Hepatocyte (in vitro differentiated cells): ENCODE measurements around the gene LHFPL3. TPM values are rescaled to one million over a fixed set of nuclear protein-coding genes. Genes with fewer than 3 reads are reported as not detected.
"Not testable (repeated sequence)": the region's sequence is repeated elsewhere in the genome, so short reads cannot be mapped to it uniquely, and the experiment has no call there.

ENCODE experiments used
- DNase-seq: peaks from one replicate; pipeline ENCODE4 v3.0.0-alpha.2; 2016; ENCODE audit warnings: low spot score
- H2AFZ ChIP-seq: fragments of 200-600 bp; sonication (generic); 2 replicates; pipeline ENCODE4 v1.6.0; 2016; ENCODE audit warnings: antibody characterized with exemption, mild to moderate bottlenecking
- H3K27ac ChIP-seq: fragments of 200-600 bp; sonication (generic); 2 replicates; pipeline ENCODE4 v1.5.1; 2016; ENCODE audit warnings: mild to moderate bottlenecking
- H3K27me3 ChIP-seq: fragments of 200-600 bp; sonication (generic); 2 replicates; pipeline ENCODE4 v1.6.1; 2016
- H3K36me3 ChIP-seq: fragments of 200-600 bp; sonication (generic); replicated peaks from 2 replicates; pipeline ENCODE4 v1.5.1; 2016; ENCODE audit warnings: low read depth; ENCODE audit not compliant: insufficient read depth
- H3K4me1 ChIP-seq: fragments of 200-600 bp; sonication (generic); 2 replicates; pipeline ENCODE4 v1.5.1; 2016; ENCODE audit warnings: mild to moderate bottlenecking, moderate library complexity; ENCODE audit not compliant: insufficient read depth
- H3K4me2 ChIP-seq: fragments of 200-600 bp; sonication (generic); 2 replicates; pipeline ENCODE4 v1.6.0; 2016
- H3K4me3 ChIP-seq: fragments of 200-600 bp; sonication (generic); 2 replicates; pipeline ENCODE4 v1.5.1; 2016; ENCODE audit warnings: mild to moderate bottlenecking
- H3K79me2 ChIP-seq: fragments of 200-600 bp; sonication (generic); 2 replicates; pipeline ENCODE4 v1.6.0; 2017; ENCODE audit warnings: mild to moderate bottlenecking
- H3K9me2 ChIP-seq: fragments of 200-600 bp; sonication (generic); replicated peaks from 2 replicates; pipeline ENCODE4 v1.6.0; 2017; ENCODE audit warnings: mild to moderate bottlenecking; ENCODE audit not compliant: insufficient read depth
- H3K9me3 ChIP-seq: fragments of 200-600 bp; sonication (generic); 2 replicates; pipeline ENCODE4 v1.5.1; 2016; ENCODE audit warnings: low read depth, mild to moderate bottlenecking
- H4K20me1 ChIP-seq: fragments of 200-600 bp; sonication (generic); 2 replicates; pipeline ENCODE4 v1.6.0; 2016; ENCODE audit warnings: mild to moderate bottlenecking; ENCODE audit not compliant: insufficient read depth, poor library complexity, severe bottlenecking
- EZH2 ChIP-seq: fragments of 200-600 bp; sonication (generic); IDR thresholded peaks from 2 replicates; pipeline ENCODE4 v1.6.1; 2016; ENCODE audit warnings: antibody characterized with exemption, mild to moderate bottlenecking, borderline replicate concordance
- EZH2phosphoT487 ChIP-seq: fragments of 200-600 bp; sonication (generic); IDR thresholded peaks from one replicate; pipeline ENCODE4 v1.6.1; 2018; ENCODE audit warnings: antibody characterized with exemption, mild to moderate bottlenecking, low read depth, moderate library complexity; ENCODE audit not compliant: unreplicated experiment, severe bottlenecking
- WGBS: methylation state at CpG from one replicate; pipeline ENCODE4 v1.1.6; 2016; ENCODE audit warnings: low lambda C conversion rate; ENCODE audit errors: missing lambda C conversion rate; 5-methylcytosine and 5-hydroxymethylcytosine counted together
- polyA plus RNA-seq: library from polyadenylated mRNA; unstranded; fragments of >200 nt; fragmentation: Nextera tagmentation; extraction: Ambion mirVana; gene quantifications from 2 replicates; pipeline ENCODE4 v1.2.1, GENCODE V29; 2016
- total RNA-seq: library from RNA; depleted of rRNA; stranded (reverse); fragments of >200 nt; gene quantifications from 2 replicates; pipeline ENCODE4 v1.2.3, GENCODE V29; 2014
- TF ChIP-seq, protein P1 (sequence below): fragments of 200-600 bp; sonication (generic); IDR thresholded peaks from 2 replicates; pipeline ENCODE4 v1.5.1; 2016; ENCODE audit warnings: antibody characterized with exemption, mild to moderate bottlenecking; ENCODE audit not compliant: poor library complexity

Gene LHFPL3
- total and polyA plus RNA-seq, 2 experiments from 2014 or later, result not detected

GRCh38 chr7:104935276-104935675 is 606.9 kb downstream of the LHFPL3 start:
- no peak overlapping the region for H2AFZ ChIP-seq
- no peaks in the 10 kb centered on the region for H3K27me3 ChIP-seq
- H3K4me2 ChIP-seq, result no peak overlapping the region
- no peaks in the 10 kb centered on the region for H4K20me1 ChIP-seq
- no peaks in the 10 kb centered on the region for H3K9me3 ChIP-seq
- DNase-seq, result no peak
- H3K27ac ChIP-seq, result no peak overlapping the region
- H3K79me2 ChIP-seq, result no peaks in the 10 kb centered on the region
- TF ChIP-seq, protein P1, sequence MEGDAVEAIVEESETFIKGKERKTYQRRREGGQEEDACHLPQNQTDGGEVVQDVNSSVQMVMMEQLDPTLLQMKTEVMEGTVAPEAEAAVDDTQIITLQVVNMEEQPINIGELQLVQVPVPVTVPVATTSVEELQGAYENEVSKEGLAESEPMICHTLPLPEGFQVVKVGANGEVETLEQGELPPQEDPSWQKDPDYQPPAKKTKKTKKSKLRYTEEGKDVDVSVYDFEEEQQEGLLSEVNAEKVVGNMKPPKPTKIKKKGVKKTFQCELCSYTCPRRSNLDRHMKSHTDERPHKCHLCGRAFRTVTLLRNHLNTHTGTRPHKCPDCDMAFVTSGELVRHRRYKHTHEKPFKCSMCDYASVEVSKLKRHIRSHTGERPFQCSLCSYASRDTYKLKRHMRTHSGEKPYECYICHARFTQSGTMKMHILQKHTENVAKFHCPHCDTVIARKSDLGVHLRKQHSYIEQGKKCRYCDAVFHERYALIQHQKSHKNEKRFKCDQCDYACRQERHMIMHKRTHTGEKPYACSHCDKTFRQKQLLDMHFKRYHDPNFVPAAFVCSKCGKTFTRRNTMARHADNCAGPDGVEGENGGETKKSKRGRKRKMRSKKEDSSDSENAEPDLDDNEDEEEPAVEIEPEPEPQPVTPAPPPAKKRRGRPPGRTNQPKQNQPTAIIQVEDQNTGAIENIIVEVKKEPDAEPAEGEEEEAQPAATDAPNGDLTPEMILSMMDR, result no peak
- no peak for TF ChIP-seq EZH2
- TF ChIP-seq EZH2phosphoT487, result no peak
- H3K36me3 ChIP-seq, result no peaks in the 10 kb centered on the region
- H3K9me2 ChIP-seq, result no peaks in the 10 kb centered on the region
- H3K4me1 ChIP-seq, result no peaks in the 10 kb centered on the region
- H3K4me3 ChIP-seq, result no peak overlapping the region

DNA sequence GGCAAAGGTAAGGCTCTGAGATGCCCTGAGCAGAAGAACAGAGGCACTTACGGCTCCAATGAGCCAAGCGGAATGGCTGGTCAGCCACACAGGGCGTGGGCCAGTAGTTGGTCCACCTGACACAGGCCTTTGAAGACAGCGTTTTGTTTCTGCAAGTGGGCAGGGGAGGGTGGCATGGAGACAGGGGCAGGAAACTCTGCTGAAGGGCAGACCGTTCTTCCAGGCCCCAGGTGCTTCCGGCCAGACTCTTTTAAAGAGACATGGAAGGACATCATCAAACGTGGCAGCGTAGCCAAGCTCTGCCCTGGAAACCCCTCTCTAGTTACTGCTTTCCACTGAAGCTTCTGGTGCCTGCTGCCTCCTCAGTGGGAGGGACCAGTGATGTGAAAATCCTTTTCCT is 608.1 kb downstream of the LHFPL3 start:
- Histone ChIP-seq H3K9me2 (no peaks in the 10 kb centered on the region), H3K36me3 (no peaks in the 10 kb centered on the region), H4K20me1 (no peaks in the 10 kb centered on the region), H2AFZ (no peak overlapping the region), H3K9me3 (no peaks in the 10 kb centered on the region), H3K4me1 (no peaks in the 10 kb centered on the region), H3K27ac (no peak overlapping the region), H3K4me2 (no peak overlapping the region), H3K4me3 (no peak overlapping the region), H3K79me2 (no peaks in the 10 kb centered on the region), H3K27me3 (no peaks in the 10 kb centered on the region)
- WGBS, result 93% methylated on average over 8 of the region's 8 CpGs
- DNase-seq, result no peak
- TF ChIP-seq EZH2, result no peak
- TF ChIP-seq, protein P1, result no peak
- TF ChIP-seq EZH2phosphoT487, result no peak

- H3K27ac ChIP-seq, H3K79me2 ChIP-seq, H3K4me1 ChIP-seq, H2AFZ ChIP-seq, H3K36me3 ChIP-seq, H3K4me3 ChIP-seq, H3K27me3 ChIP-seq, DNase-seq, H3K9me2 ChIP-seq, H3K9me3 ChIP-seq, H3K4me2 ChIP-seq, H4K20me1 ChIP-seq: not testable (repeated sequence)
- WGBS, result 96% methylated on average over 6 of the region's 6 CpGs
Measured at GRCh38 chr7:104937489-104937888, 609.1 kb downstream of the LHFPL3 start.

DNA sequence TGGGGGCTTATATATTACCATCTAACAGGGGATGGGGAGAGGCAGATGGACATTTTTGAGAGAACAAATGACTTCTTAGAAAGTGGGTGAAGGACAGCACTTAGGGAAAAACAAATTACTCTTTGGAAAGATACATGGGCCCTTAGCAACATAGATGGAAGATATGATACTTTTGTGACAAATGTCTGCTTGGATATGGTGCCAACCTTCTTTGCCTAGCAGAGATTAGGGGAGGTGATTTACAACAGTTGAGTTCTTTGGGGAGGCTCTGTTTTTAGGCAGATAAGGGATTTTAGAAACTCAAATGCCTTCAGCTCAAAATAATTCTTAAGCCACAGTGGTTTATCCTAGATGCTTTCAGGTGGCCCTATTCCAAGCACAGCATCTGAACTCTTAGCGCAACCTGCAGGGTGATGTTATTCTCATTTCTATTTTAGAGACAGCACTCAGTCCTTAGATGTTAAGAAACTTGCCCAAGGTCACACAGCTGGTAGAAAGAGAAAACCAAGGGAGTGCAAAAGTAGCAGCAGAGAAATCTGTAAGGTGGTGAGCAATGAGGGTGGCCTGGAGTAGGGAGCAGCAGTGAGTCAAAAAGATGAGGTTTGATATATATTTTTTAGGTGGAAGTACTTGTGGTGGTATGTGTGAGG is 610.5 kb downstream of the LHFPL3 start:
- H2AFZ ChIP-seq, result no peak overlapping the region
- H3K4me3 ChIP-seq, result no peak overlapping the region
- no peak for DNase-seq
- H3K9me2 ChIP-seq, result no peaks in the 10 kb centered on the region
- no peaks in the 10 kb centered on the region for H3K36me3 ChIP-seq
- H3K27ac ChIP-seq, result no peak overlapping the region
- no peaks in the 10 kb centered on the region for H3K4me1 ChIP-seq
- H3K79me2 ChIP-seq, result no peaks in the 10 kb centered on the region
- 94% methylated on average over 1 of the region's 1 CpG for WGBS
- H4K20me1 ChIP-seq, result no peaks in the 10 kb centered on the region
- H3K4me2 ChIP-seq, result no peak overlapping the region
- no peaks in the 10 kb centered on the region for H3K27me3 ChIP-seq
- TF ChIP-seq EZH2 (no peak), EZH2phosphoT487 (no peak)
- TF ChIP-seq, protein P1, result no peak
- H3K9me3 ChIP-seq, result no peaks in the 10 kb centered on the region
